ENCODE data around the gene C9orf85.

DNA sequence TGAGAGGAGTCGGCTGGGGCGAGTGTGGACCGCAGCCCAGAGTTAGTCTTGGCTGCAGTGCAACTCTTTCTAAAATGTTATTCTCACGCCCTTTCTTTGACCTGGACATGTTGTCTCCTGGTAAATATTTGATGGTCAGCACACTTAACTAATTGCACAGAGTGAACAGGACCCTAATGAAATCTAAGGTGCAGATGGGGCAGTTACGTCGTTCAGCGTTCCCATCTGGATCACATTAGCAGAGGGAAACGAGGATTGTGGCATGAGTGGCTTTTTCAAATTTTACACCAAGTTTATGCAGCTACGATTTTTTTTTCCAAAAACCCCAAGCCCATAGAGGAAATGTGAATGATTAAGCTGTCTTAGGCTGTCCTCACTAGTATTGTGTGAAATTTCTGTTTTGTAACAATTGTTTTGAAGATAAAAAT, 483 bp downstream of the C9orf85 start:
- TF ChIP-seq CTCF (IDR thresholded peaks at IDR 0.05): no peak
- no peak for TF ChIP-seq POLR2A (IDR thresholded peaks at IDR 0.05)
